Erythroblast (primary cell): ENCODE measurements around the gene RAB27B.

Source experiments
- GATA1 ChIP-seq: IDR thresholded peaks from 2 replicates; pipeline ENCODE4 v1.6.1; 2011; ENCODE audit warnings: low read depth, mild to moderate bottlenecking, control low read depth, low read length, moderate library complexity
- POLR2A ChIP-seq: IDR thresholded peaks from 2 replicates; pipeline ENCODE4 v1.6.1; 2011; ENCODE audit warnings: mild to moderate bottlenecking, low read length

- no peak for TF ChIP-seq POLR2A
- TF ChIP-seq GATA1, result no peak
These were observed 14.2 kb upstream of the RAB27B start for GRCh38 chr18:54813977-54814565.
